Activated naive CD4-positive, alpha-beta T cell treated with anti-CD3 and anti-CD28 coated beads for 36 hours (primary cell): ENCODE results near the gene LCN15. TPM values are rescaled to one million over a fixed set of nuclear protein-coding genes. Genes with fewer than 3 reads are reported as not detected.
A peak's percentile ranks its signal among the peaks of the same experiment; 100 is the strongest.

Experiments
- CTCF ChIA-PET: fragments of 350-600 bp; sonication (Branson Sonifier 250); formaldehyde crosslinking; loops from one replicate; lab custom pipeline; 2021; ENCODE audit warnings: antibody characterized with exemption; lab: Charles Lee
- DNase-seq: peaks from one replicate; pipeline ENCODE4 v3.0.0-alpha.2; 2020
- H3K27ac Mint-ChIP-seq: one replicate; pipeline ENCODE4 v1.8.0; 2021; ENCODE audit warnings: mild to moderate bottlenecking, mixed read lengths
- H3K27me3 Mint-ChIP-seq: one replicate; pipeline ENCODE4 v1.8.0; 2021; ENCODE audit warnings: low read depth, mixed read lengths
- H3K36me3 Mint-ChIP-seq: one replicate; pipeline ENCODE4 v1.8.0; 2021; ENCODE audit warnings: low read depth, mixed read lengths
- H3K4me1 Mint-ChIP-seq: one replicate; pipeline ENCODE4 v1.8.0; 2021; ENCODE audit warnings: low read depth, mixed read lengths
- H3K4me3 Mint-ChIP-seq: one replicate; pipeline ENCODE4 v1.8.0; 2021; ENCODE audit warnings: mild to moderate bottlenecking, moderate library complexity, mixed read lengths
- H3K9me3 Mint-ChIP-seq: one replicate; pipeline ENCODE4 v1.8.0; 2021; ENCODE audit warnings: mixed read lengths
- intact Hi-C: fragments of 100-400 bp; cut with micrococcal nuclease; formaldehyde crosslinking; loops from one replicate; pipeline ENCODE4 v1.15.1; 2023
- total RNA-seq, 2 experiments: library from RNA; stranded (reverse); gene quantifications; one replicate each; pipeline ENCODE4 v1.2.3, GENCODE V29; 2021

Gene LCN15
- total RNA-seq, 2 experiments from 2014 or later: not detected

DNA sequence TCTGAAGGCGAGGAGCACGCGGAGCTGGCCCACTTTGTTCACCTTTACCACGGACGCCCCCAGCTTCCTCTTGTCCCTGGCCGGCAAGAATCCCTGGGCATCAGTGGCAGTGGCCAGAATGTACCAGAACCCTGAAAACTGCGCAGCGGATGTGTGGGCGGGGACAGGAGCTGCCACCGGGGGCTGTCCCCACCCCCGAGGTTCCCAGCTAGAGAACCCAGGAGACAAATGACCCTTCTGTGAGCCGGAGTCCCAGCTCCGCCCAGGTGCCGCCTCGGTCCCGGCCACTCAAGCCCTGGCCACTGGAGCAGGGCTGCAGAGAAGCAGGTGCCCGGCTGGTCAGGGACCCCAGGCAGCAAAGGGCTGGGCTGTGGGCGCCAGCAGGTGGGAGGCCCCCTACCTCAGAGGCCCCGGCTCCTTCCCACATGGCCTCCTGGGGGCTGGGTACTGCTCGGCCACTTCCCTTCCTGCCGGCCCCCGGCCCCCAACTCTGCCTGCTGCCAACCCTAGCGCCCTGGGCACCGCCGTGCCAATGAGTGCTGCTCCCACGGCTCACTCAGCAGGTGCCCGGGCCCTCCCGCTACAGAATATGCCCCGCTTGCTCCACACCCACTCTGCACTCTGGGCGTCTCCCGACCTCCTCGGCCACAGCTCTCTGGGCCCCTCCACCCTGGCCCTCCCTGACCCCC, 22.3 kb downstream of the LCN15 start:
- Mint-ChIP-seq H3K9me3 (no peaks in the 10 kb centered on the region), H3K4me3 (peak overlapping the region; percentile 61), H3K27me3 (no peaks in the 10 kb centered on the region), H3K36me3 (no peaks in the 10 kb centered on the region), H3K27ac (no peak overlapping the region), H3K4me1 (peaks cover 18% of the 10 kb centered on the region)
- intact Hi-C loops: no loop called here
- peak; percentile 78 for DNase-seq
- CTCF ChIA-PET: interaction anchor here (0.7 to 4.5 kb wide), 3 partner anchors 14 to 24 kb away, joined by 3 to 14 read pairs (median 4); partner anchors contain the start of gene LCN8

DNA sequence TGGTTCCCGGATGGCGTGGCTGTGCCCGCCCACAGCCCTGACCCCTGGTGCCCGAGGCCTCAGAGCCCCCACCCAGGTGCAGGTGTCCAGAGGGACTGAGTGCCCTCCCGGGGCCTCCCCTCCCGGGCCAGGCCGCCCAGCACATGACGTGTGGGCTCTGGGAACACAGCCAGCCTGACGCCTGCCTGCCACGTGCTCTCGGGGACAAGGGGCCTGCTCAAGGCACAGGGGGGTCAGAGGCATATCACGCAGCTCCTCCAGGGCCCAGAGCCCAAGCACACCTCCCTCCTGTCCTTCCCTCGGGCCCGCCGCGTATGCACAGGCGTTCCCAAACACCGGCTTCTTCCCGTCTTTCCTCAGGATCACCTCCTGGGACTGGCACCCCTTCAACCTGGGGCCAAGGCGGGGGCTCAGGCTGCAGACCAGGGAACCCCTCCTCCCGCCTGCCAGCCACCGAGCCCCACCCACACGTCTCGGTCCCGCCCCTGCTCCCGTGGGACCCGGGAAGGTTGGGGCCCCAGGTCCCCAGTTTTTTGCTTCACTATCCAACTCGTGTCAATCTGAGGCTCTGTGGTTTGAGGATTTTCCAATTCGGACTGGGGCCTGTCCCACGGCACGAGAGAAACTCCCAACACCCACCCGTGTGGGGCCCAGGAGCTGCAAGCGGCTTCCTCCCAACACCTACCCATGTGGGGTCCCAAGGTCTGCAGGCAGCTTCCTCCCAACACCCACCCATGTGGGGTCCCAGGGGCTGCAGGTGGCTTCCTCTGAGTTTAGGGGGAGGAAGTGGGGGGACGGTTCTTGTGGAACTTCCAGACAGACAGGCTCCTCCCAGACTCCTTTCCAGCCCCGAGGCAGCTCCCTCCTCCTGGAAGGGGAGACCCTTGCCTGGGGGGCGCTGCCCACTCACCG, 23.1 kb downstream of the LCN15 start:
- H3K9me3 Mint-ChIP-seq: no peaks in the 10 kb centered on the region
- peak overlapping the region; percentile 61 for H3K4me3 Mint-ChIP-seq
- CTCF ChIA-PET: interaction anchor here (0.7 to 4.5 kb wide), 3 partner anchors 13 to 25 kb away, joined by 3 to 14 read pairs (median 4); partner anchors contain the start of gene LCN8
- no peaks in the 10 kb centered on the region for H3K27me3 Mint-ChIP-seq
- no peaks in the 10 kb centered on the region for H3K36me3 Mint-ChIP-seq
- DNase-seq: peak; percentile 38
- peaks cover 18% of the 10 kb centered on the region for H3K4me1 Mint-ChIP-seq
- intact Hi-C loops: no loop called here
- H3K27ac Mint-ChIP-seq: no peak overlapping the region

DNA sequence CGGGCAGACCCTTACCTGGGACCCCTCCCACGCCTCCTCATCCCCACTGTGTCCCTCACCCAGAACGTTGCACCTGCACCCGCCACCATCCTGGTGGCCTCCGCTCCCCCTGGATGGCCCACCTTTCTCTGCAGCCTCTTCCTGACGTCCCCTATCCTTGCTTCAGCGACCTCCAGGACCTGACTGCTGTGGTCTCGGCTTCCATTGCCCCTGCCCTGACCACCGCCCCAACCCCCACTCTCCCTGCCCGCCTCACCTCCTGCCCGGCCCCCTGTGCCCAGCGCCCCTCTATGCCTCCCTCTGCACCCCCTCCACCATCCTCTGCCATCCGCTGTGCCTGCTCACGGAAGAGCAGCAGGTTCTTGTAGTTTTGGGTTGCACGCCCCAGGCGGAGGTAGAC, 23.8 kb downstream of the LCN15 start:
- H3K27me3 Mint-ChIP-seq: no peaks in the 10 kb centered on the region

DNA sequence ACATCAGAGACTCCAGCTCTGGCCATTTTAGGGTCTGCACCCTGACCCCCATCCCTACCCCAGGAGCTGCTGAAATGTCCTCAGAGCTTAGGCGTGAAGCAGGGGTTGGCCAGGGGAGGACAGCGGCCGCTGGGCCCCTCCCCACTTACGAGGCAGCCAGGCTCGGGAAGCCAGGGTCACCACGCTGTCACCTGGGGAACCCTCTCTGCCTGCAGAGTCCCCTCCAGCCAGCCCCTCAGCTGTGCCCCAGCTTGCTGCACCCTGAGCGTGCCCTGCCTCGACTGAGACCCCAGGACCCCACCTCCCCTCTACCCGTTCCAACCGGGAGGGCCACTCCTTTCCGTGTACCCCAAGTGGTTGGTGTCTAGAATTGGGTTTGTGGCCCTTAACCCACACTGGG, 24.2 kb downstream of the LCN15 start:
- CTCF ChIA-PET: interaction anchor here (1.1 to 4.5 kb wide), 2 partner anchors 13 to 18 kb away, joined by 5 to 14 read pairs; partner anchors contain the start of gene LCN8
- Mint-ChIP-seq H3K4me1 (peaks cover 18% of the 10 kb centered on the region), H3K27ac (no peak overlapping the region), H3K27me3 (no peaks in the 10 kb centered on the region), H3K9me3 (no peaks in the 10 kb centered on the region), H3K4me3 (peak overlapping the region; percentile 41), H3K36me3 (no peaks in the 10 kb centered on the region)
- intact Hi-C loops: no loop called here
- no peak for DNase-seq

More for the DNA sequence above, 23.8 kb downstream of the LCN15 start:
- Mint-ChIP-seq H3K36me3 (no peaks in the 10 kb centered on the region), H3K4me3 (peak overlapping the region; percentile 41), H3K9me3 (no peaks in the 10 kb centered on the region), H3K4me1 (peaks cover 18% of the 10 kb centered on the region), H3K27ac (no peak overlapping the region)
- CTCF ChIA-PET: interaction anchor here (1.1 to 4.5 kb wide), 2 partner anchors 14 to 18 kb away, joined by 5 to 14 read pairs; partner anchors contain the start of gene LCN8
- DNase-seq: no peak
- intact Hi-C loops: no loop called here

DNA sequence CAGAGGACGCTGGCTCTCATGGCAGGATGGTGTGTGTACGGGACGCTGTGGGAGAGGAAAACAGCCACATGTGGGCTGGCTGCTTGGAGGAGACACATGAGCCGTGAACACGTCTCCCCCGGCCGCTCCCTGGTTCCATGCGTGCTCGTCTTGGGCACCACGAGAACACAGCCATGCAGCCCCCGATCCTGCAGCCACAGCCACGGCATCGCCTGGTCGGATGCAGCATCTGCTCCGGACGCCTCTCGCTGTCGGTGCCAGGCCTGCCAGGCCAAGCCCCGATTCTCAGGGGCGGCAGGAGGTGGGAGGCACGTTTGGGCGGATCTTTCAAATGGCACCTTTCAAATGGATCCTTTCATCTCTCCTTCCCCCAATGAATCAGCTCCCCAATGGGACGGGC, 24.8 kb downstream of the LCN15 start:
- no peaks in the 10 kb centered on the region for H3K9me3 Mint-ChIP-seq
- intact Hi-C loops: no loop called here
- H3K27ac Mint-ChIP-seq: no peak overlapping the region
- no peaks in the 10 kb centered on the region for H3K27me3 Mint-ChIP-seq
- H3K4me3 Mint-ChIP-seq: no peak overlapping the region
- peaks cover 21% of the 10 kb centered on the region for H3K4me1 Mint-ChIP-seq
- no peak for DNase-seq
- H3K36me3 Mint-ChIP-seq: no peaks in the 10 kb centered on the region
- CTCF ChIA-PET: interaction anchor here (1.1 to 4.5 kb wide), 2 partner anchors 13 to 19 kb away, joined by 5 to 14 read pairs; partner anchors contain the start of gene LCN8

DNA sequence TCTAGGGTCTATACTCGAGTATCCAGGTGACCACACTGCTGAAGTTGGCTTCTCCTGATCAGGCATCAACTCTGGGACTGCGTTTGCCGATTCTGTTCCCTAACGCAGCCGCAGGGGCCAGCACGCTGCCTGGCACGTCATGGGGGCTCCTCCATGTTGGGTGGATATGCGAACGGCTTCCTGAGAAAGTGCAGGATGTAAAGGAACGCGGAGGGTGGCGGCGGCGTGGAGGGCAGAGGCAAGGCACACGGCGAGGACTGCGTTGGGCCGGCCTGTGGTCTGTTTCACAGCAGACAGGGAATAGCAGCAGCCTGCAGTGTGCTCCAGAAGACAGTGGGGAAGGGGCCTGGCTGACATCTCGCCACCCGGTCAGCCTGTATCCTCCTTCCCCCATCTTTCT, 25.4 kb downstream of the LCN15 start:
- intact Hi-C loops: no loop called here
- Mint-ChIP-seq H3K4me3 (no peak overlapping the region), H3K36me3 (no peaks in the 10 kb centered on the region), H3K4me1 (peaks cover 24% of the 10 kb centered on the region), H3K27ac (no peak overlapping the region), H3K9me3 (no peaks in the 10 kb centered on the region), H3K27me3 (no peaks in the 10 kb centered on the region)
- CTCF ChIA-PET: no interaction called here
- no peak for DNase-seq

DNA sequence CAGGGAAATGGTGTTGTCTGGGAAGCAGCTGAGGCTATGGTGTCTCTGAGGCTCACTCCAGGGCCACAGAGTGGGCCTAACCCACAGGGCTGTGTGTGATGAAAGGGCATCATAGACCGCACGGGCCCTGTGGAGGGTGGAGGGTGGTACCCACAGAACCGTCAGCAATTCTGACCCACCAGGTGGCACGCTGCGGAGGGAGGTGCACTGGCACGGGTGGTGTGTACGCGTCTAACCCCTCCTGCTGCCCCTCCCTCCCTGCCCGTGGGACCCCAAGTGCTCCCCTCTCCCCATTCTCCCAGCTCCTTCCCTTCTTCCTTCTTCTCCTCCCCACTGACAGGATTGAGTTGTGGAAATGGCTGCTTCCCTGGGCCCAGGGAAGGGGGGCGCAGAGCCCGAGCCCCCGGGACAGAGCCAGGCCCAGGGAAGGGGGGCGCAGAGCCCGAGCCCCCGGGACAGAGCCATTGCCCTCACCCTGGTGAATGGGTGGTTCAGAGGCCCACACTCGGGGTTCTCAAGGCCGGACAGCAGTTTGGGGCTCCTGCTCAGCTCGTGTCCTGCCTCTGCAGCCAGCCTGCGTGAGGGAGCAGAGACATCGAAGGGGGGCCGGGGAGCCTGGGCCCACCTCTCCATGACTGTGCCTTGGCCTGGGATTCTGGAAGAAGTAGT, 28.4 kb downstream of the LCN15 start:
- no peaks in the 10 kb centered on the region for H3K27me3 Mint-ChIP-seq

DNA sequence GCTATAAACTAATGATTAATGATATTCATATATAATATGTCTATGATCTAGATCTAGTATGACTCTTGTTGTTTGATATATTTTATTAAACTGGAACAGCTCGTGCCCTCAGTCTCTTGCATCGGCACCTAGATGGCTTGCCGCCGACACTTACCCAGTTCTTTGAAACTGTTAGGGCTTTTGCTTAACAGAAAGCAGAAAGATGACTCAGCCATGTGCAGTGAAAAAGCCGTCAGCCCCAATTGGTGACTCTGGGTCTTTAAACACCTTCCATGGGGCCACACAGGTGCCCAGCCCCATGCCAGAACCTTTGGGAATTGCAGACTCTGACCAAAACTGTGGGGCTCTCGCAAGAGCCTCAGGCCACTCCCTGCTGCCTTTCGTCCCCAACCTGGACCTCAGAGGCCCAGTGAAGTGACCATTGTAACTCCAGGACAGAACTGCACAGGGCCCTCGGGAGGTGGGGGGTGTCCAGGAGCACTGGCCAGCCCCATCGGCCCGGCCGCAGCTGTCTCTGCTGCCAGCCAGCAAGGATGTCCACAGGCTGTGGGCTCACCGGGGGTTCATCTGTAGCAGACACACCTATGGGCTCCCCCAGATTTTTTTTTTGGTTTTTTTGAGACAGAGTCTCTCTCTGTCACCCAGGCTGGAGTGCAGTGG, 29.4 kb downstream of the LCN15 start:
- peak; percentile 42 for DNase-seq
- H3K4me3 Mint-ChIP-seq: no peak overlapping the region
- H3K27me3 Mint-ChIP-seq: no peaks in the 10 kb centered on the region
- no peaks in the 10 kb centered on the region for H3K9me3 Mint-ChIP-seq
- peaks cover 20% of the 10 kb centered on the region for H3K4me1 Mint-ChIP-seq
- H3K36me3 Mint-ChIP-seq: no peaks in the 10 kb centered on the region
- H3K27ac Mint-ChIP-seq: no peak overlapping the region
- CTCF ChIA-PET: no interaction called here
- intact Hi-C loops: no loop called here

More for the DNA sequence above, 28.4 kb downstream of the LCN15 start:
- intact Hi-C loops: no loop called here
- Mint-ChIP-seq H3K27ac (no peak overlapping the region), H3K36me3 (no peaks in the 10 kb centered on the region), H3K9me3 (no peaks in the 10 kb centered on the region), H3K4me1 (peaks cover 22% of the 10 kb centered on the region), H3K4me3 (no peak overlapping the region)
- no peak for DNase-seq
- CTCF ChIA-PET: no interaction called here

DNA sequence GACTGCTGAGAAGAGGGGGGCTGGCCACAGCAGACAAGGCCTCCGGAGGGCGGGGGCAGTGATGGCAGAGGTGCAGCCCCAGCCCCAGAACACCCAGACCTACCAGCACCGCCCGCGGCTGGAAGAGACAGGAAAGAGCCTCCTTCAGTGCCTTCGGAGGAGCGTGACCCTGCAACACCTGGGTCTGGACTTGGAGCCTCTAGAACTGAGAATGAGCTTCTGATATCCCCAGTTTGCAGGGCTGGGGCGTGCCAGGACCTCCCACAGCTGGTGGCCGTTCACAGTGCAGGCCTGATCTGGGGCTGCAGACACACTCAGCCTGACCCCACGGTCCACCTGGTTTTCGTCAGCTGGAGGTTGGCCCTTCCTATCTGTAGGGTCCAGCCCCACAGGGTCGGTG, 30.7 kb downstream of the LCN15 start:
- H3K9me3 Mint-ChIP-seq: no peaks in the 10 kb centered on the region
- H3K27ac Mint-ChIP-seq: no peak overlapping the region
- no peak for DNase-seq
- CTCF ChIA-PET: no interaction called here
- intact Hi-C loops: no loop called here
- H3K4me1 Mint-ChIP-seq: peaks cover 27% of the 10 kb centered on the region
- no peak overlapping the region for H3K4me3 Mint-ChIP-seq
- H3K27me3 Mint-ChIP-seq: no peaks in the 10 kb centered on the region
- no peaks in the 10 kb centered on the region for H3K36me3 Mint-ChIP-seq

DNA sequence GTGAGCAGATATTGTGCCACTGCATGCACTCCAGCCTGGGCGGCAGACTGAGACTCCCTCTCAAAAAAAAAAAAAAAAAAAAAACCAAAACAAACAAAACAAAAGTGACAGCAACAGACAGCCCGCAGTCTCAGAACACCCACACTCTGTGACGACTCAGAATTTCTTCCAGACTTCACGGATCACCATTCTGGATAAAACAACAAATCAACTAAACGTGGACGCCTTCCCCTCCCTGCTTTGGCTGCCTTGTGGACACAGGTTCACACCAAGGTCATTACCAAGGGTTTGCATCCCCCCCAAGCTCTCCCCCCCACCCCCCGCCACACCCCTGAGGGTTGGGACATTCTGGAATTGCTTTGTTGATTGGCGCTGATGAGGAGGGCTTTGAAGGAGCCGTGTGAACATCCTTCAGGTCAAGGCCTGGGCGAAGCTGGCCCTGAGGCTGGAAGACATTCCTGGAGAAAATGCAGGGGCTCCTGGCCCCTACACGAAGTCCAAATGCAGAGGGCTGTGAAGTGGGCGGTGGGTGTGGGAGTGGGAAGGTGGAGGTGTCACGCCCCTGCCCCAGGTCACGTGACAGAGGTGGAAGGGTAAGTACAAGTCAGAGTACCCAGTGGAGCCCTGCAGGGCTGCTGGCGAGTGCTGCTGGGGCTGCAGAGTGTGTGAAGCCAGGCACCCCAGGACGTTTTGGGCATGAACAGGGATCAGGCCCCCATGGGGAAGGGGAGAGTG, 31.7 kb downstream of the LCN15 start:
- Mint-ChIP-seq H3K4me1 (peaks cover 27% of the 10 kb centered on the region), H3K36me3 (peaks cover under 1% of the 10 kb centered on the region), H3K27me3 (no peaks in the 10 kb centered on the region), H3K4me3 (no peak overlapping the region), H3K9me3 (no peaks in the 10 kb centered on the region), H3K27ac (no peak overlapping the region)
- intact Hi-C loops: no loop called here
- no peak for DNase-seq
- CTCF ChIA-PET: interaction anchor here (0.6 kb wide), 1 partner anchor 200 kb away, joined by 5 read pairs; no protein-coding TSS in a partner anchor

DNA sequence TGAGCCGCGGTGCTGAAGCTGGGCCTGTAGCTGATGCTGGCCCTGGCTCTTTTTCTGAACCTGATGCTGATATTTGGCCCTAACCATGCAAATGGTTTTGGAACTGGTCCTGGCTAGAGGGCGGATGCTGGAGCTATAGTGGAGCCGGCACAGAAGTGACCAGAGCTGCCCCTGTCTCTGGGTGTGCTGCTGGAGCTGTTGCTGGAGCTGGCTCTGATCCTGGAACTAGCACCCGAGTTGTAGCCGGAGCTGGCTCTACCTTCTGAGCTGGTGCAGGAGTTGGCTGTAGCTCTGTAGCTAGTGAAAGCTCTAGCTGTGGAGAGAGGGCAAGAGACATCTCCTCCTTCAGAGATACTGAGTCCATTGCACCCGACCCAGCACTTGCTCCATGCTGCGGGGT, 34.4 kb downstream of the LCN15 start:
- CTCF ChIA-PET: interaction anchor here (1.0 to 2.0 kb wide), 7 partner anchors 20 to 305 kb away, joined by 3 to 8 read pairs (median 3); partner anchors contain the start of gene LCN8
- intact Hi-C loops: loop anchor here (2.0 kb wide), 1 partner anchor 43 kb away; the partner anchor contains the start of gene AGPAT2
- Mint-ChIP-seq H3K9me3 (no peaks in the 10 kb centered on the region), H3K4me3 (peak overlapping the region; percentile 92), H3K36me3 (peaks cover 21% of the 10 kb centered on the region), H3K27me3 (no peaks in the 10 kb centered on the region), H3K4me1 (peaks cover 43% of the 10 kb centered on the region), H3K27ac (no peak overlapping the region)
- DNase-seq: no peak
